HepG2 (cell line): Measurements from ENCODE around the gene CAPS2.

ENCODE experiments used
- CBFB ChIP-seq: sonication (generic); formaldehyde crosslinking; IDR thresholded peaks from 2 replicates; pipeline ENCODE4 v1.4.0; 2020; ENCODE audit warnings: missing genetic modification reagents
- CTCF ChIP-seq: sonication (generic); formaldehyde crosslinking; IDR thresholded peaks from 2 replicates; pipeline ENCODE4 v1.5.0; 2020; ENCODE audit warnings: mild to moderate bottlenecking, missing genetic modification reagents, moderate library complexity
- DNMT1 ChIP-seq: sonication (generic); formaldehyde crosslinking; IDR thresholded peaks from 2 replicates; pipeline ENCODE4 v1.5.1; 2020; ENCODE audit warnings: mild to moderate bottlenecking, missing genetic modification reagents
- ESRRA ChIP-seq: sonication (generic); formaldehyde crosslinking; IDR thresholded peaks from 2 replicates; pipeline ENCODE4 v1.5.1; 2020; ENCODE audit warnings: mild to moderate bottlenecking, low read depth, missing genetic modification reagents
- ETS1 ChIP-seq: sonication (generic); formaldehyde crosslinking; IDR thresholded peaks from 2 replicates; pipeline ENCODE4 v1.4.0; 2020; ENCODE audit warnings: missing genetic modification reagents
- KAT7 ChIP-seq: IDR thresholded peaks from 2 replicates; pipeline ENCODE4 v1.6.1; 2018; ENCODE audit warnings: borderline replicate concordance, missing compliant biosample characterization
- KDM5B ChIP-seq: sonication (generic); formaldehyde crosslinking; IDR thresholded peaks from 2 replicates; pipeline ENCODE4 v1.4.0; 2020; ENCODE audit warnings: missing genetic modification reagents, mild to moderate bottlenecking, borderline replicate concordance
- MAZ ChIP-seq, 2 experiments: sonication (generic) in 1 of 2; formaldehyde crosslinking in 1 of 2; IDR thresholded peaks; 2 replicates each; pipeline versions ENCODE4 v1.5.0 to v1.6.1; 2012 to 2020; ENCODE audit warnings: low read depth in 2 of 2, mild to moderate bottlenecking in 2 of 2, borderline replicate concordance in 1 of 2, improper control_type of control experiment in 1 of 2, low read length in 1 of 2, missing genetic modification reagents in 1 of 2, moderate library complexity in 1 of 2
- NR2C2 ChIP-seq: sonication (generic); formaldehyde crosslinking; IDR thresholded peaks from 2 replicates; pipeline ENCODE4 v1.4.0; 2020; ENCODE audit warnings: missing genetic modification reagents, mild to moderate bottlenecking, moderate library complexity, borderline replicate concordance
- PHF8 ChIP-seq: sonication (generic); formaldehyde crosslinking; IDR thresholded peaks from 2 replicates; pipeline ENCODE4 v1.5.0; 2020; ENCODE audit warnings: missing genetic modification reagents
- POLR2AphosphoS2 ChIP-seq: IDR thresholded peaks from 2 replicates; pipeline ENCODE4 v1.6.1; 2011; ENCODE audit warnings: low read depth, low read length, improper control_type of control experiment
- TGIF2 ChIP-seq: IDR thresholded peaks from 2 replicates; pipeline ENCODE4 v1.6.1; 2016; ENCODE audit warnings: control low read depth, missing compliant biosample characterization
- TP53 ChIP-seq: sonication (generic); formaldehyde crosslinking; conservative IDR thresholded peaks from 2 replicates; pipeline ENCODE4 v1.4.0; 2020; ENCODE audit warnings: missing genetic modification reagents
- YY1 ChIP-seq: IDR thresholded peaks from 2 replicates; pipeline ENCODE4 v1.6.1; 2011; ENCODE audit warnings: low read length, low read depth, moderate library complexity, mild to moderate bottlenecking; ENCODE audit not compliant: insufficient read depth, insufficient replicate concordance

- TF ChIP-seq CTCF: no peak
- no peak for TF ChIP-seq TP53 (CRISPR knock-in tag)
- no peak for TF ChIP-seq MAZ (IDR thresholded peaks at IDR 0.05; ENCODE audit: borderline replicate concordance, low read depth, low read length)
- no peak for TF ChIP-seq MAZ (CRISPR knock-in tag; IDR thresholded peaks at IDR 0.05; ENCODE audit: low read depth)
- no peak for TF ChIP-seq CBFB (CRISPR knock-in tag)
- TF ChIP-seq ETS1 (CRISPR knock-in tag): no peak
- TF ChIP-seq KDM5B (CRISPR knock-in tag): no peak
- TF ChIP-seq ESRRA (CRISPR knock-in tag): no peak
- no peak for TF ChIP-seq YY1
- TF ChIP-seq NR2C2 (CRISPR knock-in tag): no peak
- no peak for TF ChIP-seq KAT7 (CRISPR knock-in tag)
- TF ChIP-seq TGIF2 (CRISPR knock-in tag): no peak
- TF ChIP-seq PHF8 (CRISPR knock-in tag): no peak
- TF ChIP-seq DNMT1 (CRISPR knock-in tag): no peak
- TF ChIP-seq POLR2AphosphoS2: no peak
Measured at GRCh38 chr12:75337905-75338304, 7.8 kb upstream of the CAPS2 start.
